SK-N-SH treated with all-trans-retinoic acid at 6 μM for 48 hours (cell line): ENCODE measurements around the gene IGDCC3.

Source experiments
- ATAC-seq: fragments of 200-7000 bp; cut with Tn5 transposase; 3 replicates; pipeline ENCODE4 v1.9.1; 2020; ENCODE audit warnings: mild to moderate bottlenecking, moderate library complexity
- ARNTL ChIP-seq: fragments of 450-650 bp; formaldehyde crosslinking; IDR thresholded peaks from 2 replicates; pipeline ENCODE4 v1.5.0; 2020; ENCODE audit warnings: low read depth, mild to moderate bottlenecking, moderate library complexity, borderline replicate concordance
- BACH2 ChIP-seq: fragments of 250-450 bp; sonication (Bioruptor Pico); IDR thresholded peaks from 2 replicates; pipeline ENCODE4 v1.9.0; 2021; ENCODE audit warnings: mild to moderate bottlenecking, borderline replicate concordance
- CSDC2 ChIP-seq: fragments of 250-450 bp; sonication (Bioruptor Pico); IDR thresholded peaks from 2 replicates; pipeline ENCODE4 v1.5.0; 2020; ENCODE audit warnings: mild to moderate bottlenecking, moderate library complexity
- ESRRG ChIP-seq: fragments of 250-450 bp; sonication (Bioruptor Pico); IDR thresholded peaks from 2 replicates; pipeline ENCODE4 v1.6.1; 2021; ENCODE audit warnings: mild to moderate bottlenecking
- GLIS3 ChIP-seq: fragments of 250-450 bp; sonication (Bioruptor Pico); IDR thresholded peaks from 2 replicates; pipeline ENCODE4 v1.5.0; 2020; ENCODE audit warnings: mild to moderate bottlenecking, moderate library complexity
- ISL1 ChIP-seq: fragments of 250-450 bp; sonication (Bioruptor Pico); IDR thresholded peaks from 2 replicates; pipeline ENCODE4 v2.1.2; 2022; ENCODE audit warnings: mild to moderate bottlenecking, moderate library complexity
- OSR1 ChIP-seq: fragments of 250-450 bp; sonication (Bioruptor Pico); IDR thresholded peaks from 2 replicates; pipeline ENCODE4 v1.8.0; 2022; ENCODE audit warnings: moderate library complexity, mild to moderate bottlenecking, inconsistent platforms
- POU6F1 ChIP-seq: fragments of 250-450 bp; sonication (Bioruptor Pico); IDR thresholded peaks from 2 replicates; pipeline ENCODE4 v1.8.0; 2021; ENCODE audit warnings: low read depth, mild to moderate bottlenecking, moderate library complexity, borderline replicate concordance
- PPARA ChIP-seq: fragments of 250-450 bp; sonication (Bioruptor Pico); IDR thresholded peaks from 2 replicates; pipeline ENCODE4 v1.5.0; 2020; ENCODE audit warnings: mild to moderate bottlenecking, borderline replicate concordance
- RARB ChIP-seq: fragments of 250-450 bp; sonication (Bioruptor Pico); IDR thresholded peaks from 2 replicates; pipeline ENCODE4 v1.8.0; 2021; ENCODE audit warnings: mild to moderate bottlenecking, moderate library complexity
- SNAI2 ChIP-seq: fragments of 250-450 bp; sonication (Bioruptor Pico); IDR thresholded peaks from 2 replicates; pipeline ENCODE4 v1.5.0; 2020; ENCODE audit warnings: mild to moderate bottlenecking, moderate library complexity
- TCF4 ChIP-seq: fragments of 250-450 bp; sonication (Bioruptor Pico); IDR thresholded peaks from 2 replicates; pipeline ENCODE4 v1.8.0; 2021; ENCODE audit warnings: mild to moderate bottlenecking, moderate library complexity, borderline replicate concordance
- TOX ChIP-seq: fragments of 250-450 bp; sonication (Bioruptor Pico); IDR thresholded peaks from 2 replicates; pipeline ENCODE4 v1.8.0; 2021; ENCODE audit warnings: mild to moderate bottlenecking, moderate library complexity, borderline replicate concordance
- TSHZ2 ChIP-seq: fragments of 250-450 bp; sonication (Bioruptor Pico); IDR thresholded peaks from 2 replicates; pipeline ENCODE4 v1.5.0; 2020; ENCODE audit warnings: mild to moderate bottlenecking, moderate library complexity
- ZC3H10 ChIP-seq: fragments of 250-450 bp; sonication (Bioruptor Pico); IDR thresholded peaks from 2 replicates; pipeline ENCODE4 v1.5.1; 2021; ENCODE audit warnings: mild to moderate bottlenecking, moderate library complexity
- ZFP3 ChIP-seq: fragments of 250-450 bp; sonication (Bioruptor Pico); IDR thresholded peaks from 2 replicates; pipeline ENCODE4 v1.5.0; 2020; ENCODE audit warnings: mild to moderate bottlenecking, moderate library complexity
- ZNF565 ChIP-seq: fragments of 450-650 bp; formaldehyde crosslinking; conservative IDR thresholded peaks from 2 replicates; pipeline ENCODE4 v1.5.0; 2020; ENCODE audit warnings: low read depth, mild to moderate bottlenecking, moderate library complexity
- ZNF70 ChIP-seq: fragments of 450-650 bp; formaldehyde crosslinking; IDR thresholded peaks from 2 replicates; pipeline ENCODE4 v1.5.0; 2020; ENCODE audit warnings: mild to moderate bottlenecking, moderate library complexity
- ZNF8 ChIP-seq: fragments of 450-650 bp; formaldehyde crosslinking; IDR thresholded peaks from 2 replicates; pipeline ENCODE4 v1.5.0; 2020; ENCODE audit warnings: mild to moderate bottlenecking, moderate library complexity
- TF ChIP-seq, protein P1 (sequence below): fragments of 250-450 bp; sonication (Bioruptor Pico); IDR thresholded peaks from 2 replicates; pipeline ENCODE4 v1.8.0; 2020; ENCODE audit warnings: mild to moderate bottlenecking, moderate library complexity, borderline replicate concordance
- TF ChIP-seq, protein P2 (sequence below): fragments of 250-450 bp; sonication (Bioruptor Pico); IDR thresholded peaks from 2 replicates; pipeline ENCODE4 v1.5.1; 2020; ENCODE audit warnings: low read depth, mild to moderate bottlenecking, moderate library complexity

IGDCC3 gene

GRCh38 chr15:65369651-65370050 is 8.2 kb downstream of the IGDCC3 start:
- TF ChIP-seq ZNF70 (CRISPR knock-in tag) (no peak), ZNF8 (CRISPR knock-in tag) (no peak), ISL1 (CRISPR knock-in tag) (no peak), OSR1 (CRISPR knock-in tag) (no peak), ARNTL (no peak), TOX (CRISPR knock-in tag) (no peak), ZC3H10 (CRISPR knock-in tag) (no peak)
- no peak for ATAC-seq

GRCh38 chr15:65369212-65369547 is 8.6 kb downstream of the IGDCC3 start:
- ATAC-seq, result no peak
- TF ChIP-seq GLIS3 (CRISPR knock-in tag), result no peak
- TF ChIP-seq ZNF70 (CRISPR knock-in tag), result no peak
- TF ChIP-seq SNAI2, result no peak
- TF ChIP-seq CSDC2 (CRISPR knock-in tag), result no peak

- TF ChIP-seq ARNTL (no peak), BACH2 (CRISPR knock-in tag) (no peak), GLIS3 (CRISPR knock-in tag) (no peak), OSR1 (CRISPR knock-in tag) (no peak), TSHZ2 (CRISPR knock-in tag) (no peak), SNAI2 (no peak), CSDC2 (CRISPR knock-in tag) (no peak), ZFP3 (CRISPR knock-in tag) (no peak), ZNF8 (CRISPR knock-in tag) (no peak), ZC3H10 (CRISPR knock-in tag) (no peak), PPARA (CRISPR knock-in tag) (no peak), TCF4 (CRISPR knock-in tag) (no peak), RARB (CRISPR knock-in tag) (no peak), POU6F1 (CRISPR knock-in tag) (no peak), ZNF565 (CRISPR knock-in tag) (no peak), ESRRG (CRISPR knock-in tag) (no peak)
- TF ChIP-seq, protein P1, sequence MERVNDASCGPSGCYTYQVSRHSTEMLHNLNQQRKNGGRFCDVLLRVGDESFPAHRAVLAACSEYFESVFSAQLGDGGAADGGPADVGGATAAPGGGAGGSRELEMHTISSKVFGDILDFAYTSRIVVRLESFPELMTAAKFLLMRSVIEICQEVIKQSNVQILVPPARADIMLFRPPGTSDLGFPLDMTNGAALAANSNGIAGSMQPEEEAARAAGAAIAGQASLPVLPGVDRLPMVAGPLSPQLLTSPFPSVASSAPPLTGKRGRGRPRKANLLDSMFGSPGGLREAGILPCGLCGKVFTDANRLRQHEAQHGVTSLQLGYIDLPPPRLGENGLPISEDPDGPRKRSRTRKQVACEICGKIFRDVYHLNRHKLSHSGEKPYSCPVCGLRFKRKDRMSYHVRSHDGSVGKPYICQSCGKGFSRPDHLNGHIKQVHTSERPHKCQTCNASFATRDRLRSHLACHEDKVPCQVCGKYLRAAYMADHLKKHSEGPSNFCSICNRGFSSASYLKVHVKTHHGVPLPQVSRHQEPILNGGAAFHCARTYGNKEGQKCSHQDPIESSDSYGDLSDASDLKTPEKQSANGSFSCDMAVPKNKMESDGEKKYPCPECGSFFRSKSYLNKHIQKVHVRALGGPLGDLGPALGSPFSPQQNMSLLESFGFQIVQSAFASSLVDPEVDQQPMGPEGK (CRISPR knock-in tag), result no peak
- ATAC-seq, result peak; percentile 13; the same call in 1 of the 3 replicates
Observed at GRCh38 chr15:65368302-65369211, 9.2 kb downstream of the IGDCC3 start.

- no peak for ATAC-seq
- TF ChIP-seq, protein P2, sequence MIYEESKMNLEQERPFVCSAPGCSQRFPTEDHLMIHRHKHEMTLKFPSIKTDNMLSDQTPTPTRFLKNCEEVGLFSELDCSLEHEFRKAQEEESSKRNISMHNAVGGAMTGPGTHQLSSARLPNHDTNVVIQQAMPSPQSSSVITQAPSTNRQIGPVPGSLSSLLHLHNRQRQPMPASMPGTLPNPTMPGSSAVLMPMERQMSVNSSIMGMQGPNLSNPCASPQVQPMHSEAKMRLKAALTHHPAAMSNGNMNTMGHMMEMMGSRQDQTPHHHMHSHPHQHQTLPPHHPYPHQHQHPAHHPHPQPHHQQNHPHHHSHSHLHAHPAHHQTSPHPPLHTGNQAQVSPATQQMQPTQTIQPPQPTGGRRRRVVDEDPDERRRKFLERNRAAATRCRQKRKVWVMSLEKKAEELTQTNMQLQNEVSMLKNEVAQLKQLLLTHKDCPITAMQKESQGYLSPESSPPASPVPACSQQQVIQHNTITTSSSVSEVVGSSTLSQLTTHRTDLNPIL (CRISPR knock-in tag), result no peak
- TF ChIP-seq ZNF8 (CRISPR knock-in tag), result no peak
- TF ChIP-seq ESRRG (CRISPR knock-in tag), result no peak
- no peak for TF ChIP-seq TOX (CRISPR knock-in tag)
- no peak for TF ChIP-seq RARB (CRISPR knock-in tag)
Observed at GRCh38 chr15:65366122-65366892, 11.5 kb downstream of the IGDCC3 start.
